SJSA1 (cell line): ENCODE results near the gene AMPH. TPM values are rescaled to one million over a fixed set of nuclear protein-coding genes. Genes with fewer than 3 reads are reported as not detected.
"Not testable (repeated sequence)": the region's sequence is repeated elsewhere in the genome, so short reads cannot be mapped to it uniquely, and the experiment has no call there.

Source experiments
- DNase-seq, 2 experiments: peaks; one replicate each; pipeline ENCODE4 v3.0.0-alpha.2; 2015 to 2020; ENCODE audit warnings: low spot score in 2 of 2, low read depth in 1 of 2
- H3K27ac ChIP-seq: fragments of 250-450 bp; sonication (Bioruptor Pico); 2 replicates; pipeline ENCODE4 v1.5.1; 2020; ENCODE audit warnings: mild to moderate bottlenecking, moderate library complexity
- H3K27me3 ChIP-seq: fragments of 250-450 bp; sonication (Bioruptor Pico); replicated peaks from 2 replicates; pipeline ENCODE4 v1.5.1; 2020; ENCODE audit warnings: mild to moderate bottlenecking, moderate library complexity
- H3K36me3 ChIP-seq: fragments of 250-450 bp; sonication (Bioruptor Pico); 2 replicates; pipeline ENCODE4 v1.5.1; 2020; ENCODE audit warnings: mild to moderate bottlenecking
- H3K4me1 ChIP-seq: fragments of 250-450 bp; sonication (Bioruptor Pico); replicated peaks from 2 replicates; pipeline ENCODE4 v1.6.1; 2021; ENCODE audit warnings: mild to moderate bottlenecking
- H3K4me3 ChIP-seq: fragments of 250-450 bp; sonication (Bioruptor Pico); 2 replicates; pipeline ENCODE4 v1.5.1; 2020; ENCODE audit warnings: mild to moderate bottlenecking
- H3K9me3 ChIP-seq: fragments of 250-450 bp; sonication (Bioruptor Pico); replicated peaks from 2 replicates; pipeline ENCODE4 v1.5.1; 2020; ENCODE audit warnings: mild to moderate bottlenecking
- total RNA-seq: library from RNA; depleted of rRNA; stranded (reverse); fragments of >200 nt; shearing (Covaris generic); gene quantifications from 2 replicates; pipeline ENCODE4 v1.2.3, GENCODE V29; 2014

AMPH gene
- total RNA-seq, 1 experiment from 2014 or later: not detected

GRCh38 chr7:38585572-38586354 is 45.4 kb downstream of the AMPH start:
- Histone ChIP-seq H3K4me3 (no peak overlapping the region), H3K4me1 (no peaks in the 10 kb centered on the region), H3K27me3 (no peaks in the 10 kb centered on the region), H3K36me3 (no peaks in the 10 kb centered on the region), H3K27ac (no peak overlapping the region), H3K9me3 (no peaks in the 10 kb centered on the region)
- DNase-seq: no peak

GRCh38 chr7:38584443-38585210 is 46.5 kb downstream of the AMPH start:
- H3K9me3 ChIP-seq: no peaks in the 10 kb centered on the region
- H3K4me1 ChIP-seq: no peaks in the 10 kb centered on the region
- no peaks in the 10 kb centered on the region for H3K27me3 ChIP-seq
- no peak overlapping the region for H3K27ac ChIP-seq
- H3K36me3 ChIP-seq: no peaks in the 10 kb centered on the region
- H3K4me3 ChIP-seq: no peak overlapping the region
- no peak for DNase-seq

GRCh38 chr7:38580485-38580884 is 50.7 kb downstream of the AMPH start:
- no peaks in the 10 kb centered on the region for H3K9me3 ChIP-seq
- no peaks in the 10 kb centered on the region for H3K4me1 ChIP-seq
- no peak for DNase-seq
- H3K27me3 ChIP-seq: no peaks in the 10 kb centered on the region
- H3K36me3 ChIP-seq: no peaks in the 10 kb centered on the region
- no peak overlapping the region for H3K4me3 ChIP-seq
- no peak overlapping the region for H3K27ac ChIP-seq

- DNase-seq: no peak
Observed at GRCh38 chr7:38574086-38574485, 57.1 kb downstream of the AMPH start.

GRCh38 chr7:38571620-38572019 is 59.6 kb downstream of the AMPH start:
- H3K27me3 ChIP-seq, H3K4me1 ChIP-seq, H3K36me3 ChIP-seq, H3K9me3 ChIP-seq, H3K4me3 ChIP-seq, DNase-seq, H3K27ac ChIP-seq: not testable (repeated sequence)

More at GRCh38 chr7:38574086-38574485, 57.1 kb downstream of the AMPH start:
- H3K36me3 ChIP-seq: no peaks in the 10 kb centered on the region
- no peaks in the 10 kb centered on the region for H3K9me3 ChIP-seq
- H3K4me3 ChIP-seq: no peak overlapping the region
- H3K4me1 ChIP-seq: no peaks in the 10 kb centered on the region
- H3K27ac ChIP-seq: no peak overlapping the region
- H3K27me3 ChIP-seq: no peaks in the 10 kb centered on the region

GRCh38 chr7:38568497-38568896 is 62.7 kb downstream of the AMPH start:
- no peaks in the 10 kb centered on the region for H3K36me3 ChIP-seq
- H3K27me3 ChIP-seq: no peaks in the 10 kb centered on the region
- H3K4me1 ChIP-seq: no peaks in the 10 kb centered on the region
- H3K9me3 ChIP-seq: no peaks in the 10 kb centered on the region
- no peak overlapping the region for H3K4me3 ChIP-seq
- DNase-seq: no peak
- no peak overlapping the region for H3K27ac ChIP-seq

GRCh38 chr7:38565289-38565688 is 65.9 kb downstream of the AMPH start:
- Histone ChIP-seq H3K4me3 (no peak overlapping the region), H3K9me3 (no peaks in the 10 kb centered on the region), H3K27ac (no peak overlapping the region), H3K36me3 (no peaks in the 10 kb centered on the region), H3K27me3 (no peaks in the 10 kb centered on the region), H3K4me1 (no peaks in the 10 kb centered on the region)
- no peak for DNase-seq

GRCh38 chr7:38563741-38564140 is 67.4 kb downstream of the AMPH start:
- Histone ChIP-seq H3K36me3 (no peaks in the 10 kb centered on the region), H3K9me3 (no peaks in the 10 kb centered on the region), H3K4me3 (no peak overlapping the region), H3K4me1 (no peaks in the 10 kb centered on the region), H3K27me3 (no peaks in the 10 kb centered on the region), H3K27ac (no peak overlapping the region)
- no peak for DNase-seq

- no peaks in the 10 kb centered on the region for H3K9me3 ChIP-seq
- H3K27me3 ChIP-seq: no peaks in the 10 kb centered on the region
- no peak overlapping the region for H3K4me3 ChIP-seq
- H3K36me3 ChIP-seq: no peaks in the 10 kb centered on the region
- DNase-seq: no peak
- no peak overlapping the region for H3K27ac ChIP-seq
- H3K4me1 ChIP-seq: no peaks in the 10 kb centered on the region
Observed at GRCh38 chr7:38561166-38561565, 70.0 kb downstream of the AMPH start.

- Histone ChIP-seq H3K27me3 (no peaks in the 10 kb centered on the region), H3K27ac (no peak overlapping the region), H3K4me3 (no peak overlapping the region), H3K36me3 (no peaks in the 10 kb centered on the region), H3K9me3 (no peaks in the 10 kb centered on the region), H3K4me1 (no peaks in the 10 kb centered on the region)
- no peak for DNase-seq
Observed at GRCh38 chr7:38558761-38559345, 72.3 kb downstream of the AMPH start.

- H3K4me3 ChIP-seq: no peak overlapping the region
- H3K4me1 ChIP-seq: no peaks in the 10 kb centered on the region
- H3K36me3 ChIP-seq: no peaks in the 10 kb centered on the region
- no peak overlapping the region for H3K27ac ChIP-seq
- no peaks in the 10 kb centered on the region for H3K9me3 ChIP-seq
- H3K27me3 ChIP-seq: no peaks in the 10 kb centered on the region
- DNase-seq: no peak
Observed at GRCh38 chr7:38554586-38554985, 76.6 kb downstream of the AMPH start.

GRCh38 chr7:38550836-38551235 is 80.3 kb downstream of the AMPH start:
- Histone ChIP-seq H3K4me3 (no peak overlapping the region), H3K4me1 (no peaks in the 10 kb centered on the region), H3K9me3 (no peaks in the 10 kb centered on the region), H3K36me3 (no peaks in the 10 kb centered on the region), H3K27me3 (no peaks in the 10 kb centered on the region), H3K27ac (no peak overlapping the region)
- no peak for DNase-seq

- Histone ChIP-seq H3K4me3 (no peak overlapping the region), H3K27ac (no peak overlapping the region), H3K36me3 (no peaks in the 10 kb centered on the region), H3K9me3 (no peaks in the 10 kb centered on the region), H3K4me1 (no peaks in the 10 kb centered on the region), H3K27me3 (no peaks in the 10 kb centered on the region)
- DNase-seq: no peak
Observed at GRCh38 chr7:38548605-38549004, 82.6 kb downstream of the AMPH start.

GRCh38 chr7:38546763-38547162 is 84.4 kb downstream of the AMPH start:
- H3K27ac ChIP-seq: no peak overlapping the region
- no peak overlapping the region for H3K4me3 ChIP-seq
- no peaks in the 10 kb centered on the region for H3K36me3 ChIP-seq
- no peaks in the 10 kb centered on the region for H3K9me3 ChIP-seq
- no peaks in the 10 kb centered on the region for H3K27me3 ChIP-seq
- no peaks in the 10 kb centered on the region for H3K4me1 ChIP-seq
- no peak for DNase-seq
